GM18868 (cell line): ENCODE results near the gene C13orf42.
"Not testable (repeated sequence)": the region's sequence is repeated elsewhere in the genome, so short reads cannot be mapped to it uniquely, and the experiment has no call there.

Experiments used
- ATAC-seq: cut with Tn5 transposase; IDR thresholded peaks from one replicate; pipeline ENCODE4 v1.9.1; 2021; ENCODE audit warnings: mild to moderate bottlenecking, moderate library complexity; ENCODE audit not compliant: unreplicated experiment

C13orf42 gene

GRCh38 chr13:51122868-51123566 lies 11.9 kb upstream of the C13orf42 start:
- ATAC-seq, result no peak

GRCh38 chr13:51120873-51121272 lies 9.8 kb upstream of the C13orf42 start:
- not testable (repeated sequence) for ATAC-seq

GRCh38 chr13:51118809-51119431 lies 7.8 kb upstream of the C13orf42 start:
- ATAC-seq, result no peak

GRCh38 chr13:51113969-51114368 lies 2.9 kb upstream of the C13orf42 start:
- no peak for ATAC-seq

- ATAC-seq, result no peak
Observed at GRCh38 chr13:51113186-51113881, 2.3 kb upstream of the C13orf42 start.

GRCh38 chr13:51112771-51113170 lies 1.7 kb upstream of the C13orf42 start:
- no peak for ATAC-seq

- no peak for ATAC-seq
Observed at GRCh38 chr13:51111997-51112396, 923 bp upstream of the C13orf42 start.

GRCh38 chr13:51107996-51108395 lies 3.1 kb downstream of the C13orf42 start:
- ATAC-seq, result no peak

GRCh38 chr13:51105046-51105445 lies 6.0 kb downstream of the C13orf42 start:
- no peak for ATAC-seq

GRCh38 chr13:51101636-51102235 lies 9.3 kb downstream of the C13orf42 start:
- ATAC-seq, result no peak

- no peak for ATAC-seq
Observed at GRCh38 chr13:51097353-51098043, 13.6 kb downstream of the C13orf42 start.

- no peak for ATAC-seq
Observed at GRCh38 chr13:51096131-51096530, 14.9 kb downstream of the C13orf42 start.

- no peak for ATAC-seq
Observed at GRCh38 chr13:51093574-51093973, 17.5 kb downstream of the C13orf42 start.

- ATAC-seq, result no peak
Observed at GRCh38 chr13:51091839-51092238, 19.2 kb downstream of the C13orf42 start.

GRCh38 chr13:51083706-51084105 lies 27.4 kb downstream of the C13orf42 start:
- no peak for ATAC-seq

GRCh38 chr13:51080478-51081065 lies 30.5 kb downstream of the C13orf42 start:
- ATAC-seq, result not testable (repeated sequence)

GRCh38 chr13:51071493-51071892 lies 39.6 kb downstream of the C13orf42 start:
- ATAC-seq, result no peak

GRCh38 chr13:51070005-51070649 lies 40.9 kb downstream of the C13orf42 start:
- ATAC-seq, result peak; percentile 87

- ATAC-seq, result no peak
Observed at GRCh38 chr13:51068501-51068900, 42.6 kb downstream of the C13orf42 start.

- no peak for ATAC-seq
Observed at GRCh38 chr13:51067706-51068105, 43.4 kb downstream of the C13orf42 start.
